ENCODE data around the gene MYG1.
"Not testable (repeated sequence)": the region's sequence is repeated elsewhere in the genome, so short reads cannot be mapped to it uniquely, and the experiment has no call there.

MYG1 gene

DNA sequence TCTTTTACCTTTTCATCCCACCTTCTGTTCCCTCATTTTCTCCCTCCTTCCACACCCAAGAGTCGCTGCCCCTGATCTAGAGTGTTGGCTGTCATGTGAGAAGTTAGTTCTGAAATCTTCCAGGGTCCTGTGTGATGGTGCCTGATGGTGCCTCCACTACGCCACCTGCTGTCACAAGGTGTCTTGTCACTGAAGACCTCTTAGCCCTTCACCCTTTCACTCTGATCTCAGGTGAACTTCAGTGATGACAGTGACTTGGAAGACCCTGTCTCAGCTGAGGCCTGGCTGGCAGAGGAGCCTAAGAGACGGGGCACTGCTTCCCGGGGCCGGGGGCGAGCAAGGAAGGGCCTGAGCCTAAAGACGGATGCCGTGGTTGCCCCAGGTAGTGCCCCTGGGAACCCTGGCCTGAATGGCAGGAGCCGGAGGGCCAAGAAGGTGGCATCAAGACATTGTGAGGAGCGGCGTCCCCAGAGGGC is 11.7 kb upstream of the MYG1 start:
- peak; percentile 75 for DNase-seq

DNA sequence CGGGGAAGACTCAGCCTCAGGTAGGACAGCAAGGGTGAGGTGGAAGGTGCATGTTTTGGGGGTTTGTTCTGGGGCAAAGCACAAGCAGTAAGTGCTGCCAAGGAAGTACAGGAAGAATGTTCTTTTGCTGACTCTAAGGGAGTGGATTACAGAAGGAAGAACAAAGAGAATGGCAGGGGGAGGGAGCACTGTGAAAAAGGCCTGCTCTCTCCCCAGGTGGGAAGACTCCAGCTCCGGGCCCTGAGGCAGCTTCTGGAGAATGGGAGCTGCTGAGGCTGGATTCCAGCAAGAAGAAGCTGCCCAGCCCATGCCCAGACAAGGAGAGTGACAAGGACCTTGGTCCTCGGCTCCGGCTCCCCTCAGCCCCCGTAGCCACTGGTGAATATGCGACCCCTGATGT is 11.2 kb upstream of the MYG1 start:
- DNase-seq = no peak

DNA sequence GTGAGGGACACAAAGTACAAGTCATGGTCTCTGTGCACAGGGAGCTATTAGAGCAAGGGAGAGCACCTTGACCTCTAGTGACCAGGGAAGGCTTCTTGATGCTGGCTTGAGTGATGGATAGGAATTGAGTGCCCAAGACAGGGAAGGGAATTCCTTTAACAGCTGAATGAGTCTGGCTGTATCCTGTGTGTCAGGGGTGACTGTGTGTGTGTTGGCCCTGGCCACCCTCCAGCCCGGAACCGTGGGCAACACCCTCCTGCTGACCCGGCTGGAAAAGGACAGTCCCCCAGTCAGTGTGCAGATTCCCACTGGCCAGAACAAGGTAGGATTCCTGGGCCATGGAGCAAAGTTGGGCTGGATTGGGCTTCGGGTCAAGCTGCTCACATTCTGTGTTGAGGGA is 9.6 kb upstream of the MYG1 start:
- no peak for DNase-seq

DNA sequence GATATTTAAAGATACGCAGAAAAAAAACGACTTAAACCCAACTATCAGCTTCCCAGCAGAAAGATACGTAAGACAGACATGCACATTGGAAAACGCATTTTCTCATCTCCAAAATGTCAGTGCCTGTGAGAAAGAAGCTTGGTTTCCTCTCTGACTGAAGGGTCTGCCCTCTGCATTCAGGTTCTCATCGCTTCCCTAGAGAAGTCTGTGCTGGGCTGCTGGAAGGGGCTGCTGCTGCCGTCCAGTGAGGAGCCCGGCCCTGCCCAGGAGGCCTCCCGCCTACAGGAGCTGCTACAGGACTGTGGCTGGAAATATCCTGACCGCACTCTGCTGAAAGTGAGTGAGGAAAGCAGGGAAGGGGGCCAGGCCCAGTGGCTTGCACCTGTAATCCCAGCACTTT is 8.8 kb upstream of the MYG1 start:
- peak; percentile 32 for DNase-seq

DNA sequence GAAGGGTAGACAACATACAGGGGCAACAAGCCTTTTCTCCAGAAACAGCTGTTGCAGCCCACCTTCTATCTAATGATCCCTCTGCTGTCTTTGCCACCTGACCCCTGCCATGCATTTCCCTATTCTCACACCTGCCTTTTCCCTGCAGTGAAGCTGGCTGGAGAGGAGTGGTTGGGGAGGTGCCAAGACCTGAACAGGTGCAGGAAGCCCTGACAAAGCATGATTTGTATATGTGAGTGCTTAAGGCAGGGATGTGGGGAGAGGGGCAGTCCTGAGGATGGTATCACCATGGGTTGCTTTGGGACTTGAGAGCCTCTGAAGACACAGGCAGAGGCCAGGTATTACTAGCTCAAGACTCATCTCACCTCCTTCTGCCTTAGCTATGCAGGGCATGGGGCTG is 7.1 kb upstream of the MYG1 start:
- no peak for DNase-seq

DNA sequence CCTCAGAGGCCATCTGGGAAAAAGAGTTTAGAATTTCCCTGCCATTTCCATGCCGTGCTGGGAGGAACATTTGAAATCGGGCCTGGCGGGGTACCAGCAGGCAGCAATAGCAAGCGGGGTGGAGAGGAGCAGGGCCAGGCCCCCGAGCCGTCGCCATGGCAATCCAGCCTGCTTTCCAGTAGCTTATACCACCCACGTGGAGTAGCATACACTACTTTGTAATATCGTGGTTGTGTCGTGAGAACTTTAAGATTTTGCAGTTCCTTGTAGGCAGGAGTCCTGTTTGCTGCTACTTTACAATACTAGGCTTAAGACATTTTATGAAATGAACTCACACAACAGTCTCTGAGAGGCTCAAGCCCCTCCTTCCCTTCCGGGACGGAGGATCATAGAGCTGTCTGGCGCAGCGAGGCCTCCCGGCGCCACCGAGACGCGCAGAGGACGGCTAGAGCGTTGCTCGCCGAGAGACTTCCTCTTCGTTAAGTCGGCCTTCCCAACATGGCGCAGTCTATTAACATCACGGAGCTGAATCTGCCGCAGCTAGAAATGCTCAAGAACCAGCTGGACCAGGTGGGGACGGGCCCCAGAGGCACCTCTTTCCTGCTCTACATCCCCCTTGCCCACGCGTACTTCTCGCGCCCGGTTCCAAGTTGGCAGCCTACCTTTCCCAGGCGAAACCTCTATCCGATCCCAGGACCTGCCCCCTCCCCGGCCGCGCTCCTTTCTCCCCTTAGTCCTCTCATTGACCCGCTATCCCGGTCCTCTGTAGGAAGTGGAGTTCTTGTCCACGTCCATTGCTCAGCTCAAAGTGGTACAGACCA is 4.2 kb upstream of the MYG1 start, which contains the start of gene PFDN5:
TSS of gene PFDN5 (plus strand) at position 473 of the 821 bp plus-strand sequence. CDS start at position 499, 26 bp downstream.
- peak; percentile 94 for DNase-seq

DNA sequence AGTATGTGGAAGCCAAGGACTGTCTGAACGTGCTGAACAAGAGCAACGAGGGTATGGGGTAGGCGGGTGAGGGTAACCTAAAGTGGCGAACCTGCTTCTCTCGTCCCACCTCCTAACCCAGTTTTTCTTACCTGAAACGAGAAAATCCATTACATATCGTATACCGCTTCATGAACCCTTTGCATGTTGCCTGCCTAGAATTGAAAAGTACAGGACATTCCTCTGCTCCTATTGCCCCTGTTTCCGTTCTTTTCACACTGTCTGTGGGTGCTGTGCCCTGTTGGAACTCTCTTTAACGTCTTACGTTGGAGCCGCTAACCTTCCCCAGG is 3.6 kb upstream of the MYG1 start:
- DNase-seq = no peak

DNA sequence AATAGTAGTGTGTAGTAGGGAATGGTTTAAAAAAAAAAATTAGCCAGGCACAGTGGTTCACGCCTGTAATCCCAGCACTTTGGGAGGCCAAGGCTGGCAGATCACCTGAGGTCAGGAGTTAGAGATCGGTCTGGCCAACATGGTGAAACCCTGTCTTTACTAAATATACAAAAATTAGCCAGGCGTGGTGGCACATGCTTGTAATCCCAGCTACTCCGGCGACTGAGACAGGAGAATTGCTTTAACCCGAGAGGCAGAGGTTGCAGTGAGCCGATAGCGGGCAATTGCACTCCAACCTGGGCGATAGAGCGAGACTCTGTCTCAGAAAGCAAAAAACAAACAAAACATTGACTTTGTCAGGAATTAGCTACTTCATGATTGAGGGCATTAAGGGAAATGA is 2.4 kb upstream of the MYG1 start:
- not testable (repeated sequence) for DNase-seq

DNA sequence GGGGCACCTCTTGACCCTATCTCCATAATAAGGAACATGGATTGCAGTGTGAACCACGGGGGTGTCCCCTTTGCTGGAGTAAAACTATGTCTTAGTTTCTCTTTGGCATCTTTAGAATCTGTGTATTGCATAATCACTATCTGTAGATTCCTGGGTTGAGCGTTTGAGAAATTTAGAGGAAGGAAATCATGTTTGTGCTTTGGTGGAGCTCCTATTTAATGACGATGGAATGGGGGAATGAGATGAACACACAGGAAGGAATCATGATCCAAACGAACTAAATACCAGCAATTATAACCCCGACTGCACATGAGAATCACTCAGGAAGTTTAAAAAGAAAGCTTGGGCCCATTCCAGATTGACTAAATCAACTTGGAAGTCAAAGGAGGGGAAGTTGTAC is 1.3 kb upstream of the MYG1 start:
- no peak for DNase-seq

DNA sequence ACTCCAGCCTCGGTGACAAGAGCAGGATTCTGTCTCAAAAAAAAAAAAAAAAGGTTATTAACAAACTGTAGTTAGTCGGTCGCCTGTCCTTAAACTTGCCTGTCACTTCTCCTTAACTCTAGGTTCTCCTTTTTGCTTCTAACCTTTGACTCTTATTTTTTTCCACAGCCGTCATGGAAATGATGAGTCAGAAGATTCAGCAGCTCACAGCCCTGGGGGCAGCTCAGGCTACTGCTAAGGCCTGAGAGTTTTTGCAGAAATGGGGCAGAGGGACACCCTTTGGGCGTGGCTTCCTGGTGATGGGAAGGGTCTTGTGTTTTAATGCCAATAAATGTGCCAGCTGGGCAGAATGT is 418 bp upstream of the MYG1 start:
- peak; percentile 64 for DNase-seq

DNA sequence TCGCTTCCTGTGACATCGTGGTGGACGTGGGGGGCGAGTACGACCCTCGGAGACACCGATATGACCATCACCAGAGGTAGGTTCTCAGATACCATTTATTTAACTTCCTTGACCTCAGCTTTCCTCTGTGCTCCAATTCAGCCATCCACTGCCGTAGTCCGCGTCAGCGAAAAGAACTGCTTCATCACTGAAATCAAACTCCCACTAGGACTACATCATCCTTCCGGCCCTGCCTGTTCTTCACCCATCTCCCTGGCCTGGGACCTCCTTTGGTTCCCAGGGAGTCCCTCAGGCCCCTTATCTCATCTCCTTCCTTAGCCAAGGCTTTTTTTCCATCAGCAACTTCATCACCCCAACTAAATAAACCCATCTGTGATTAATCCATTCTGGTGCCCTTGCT is 692 bp downstream of the MYG1 start:
- peak; percentile 41 for DNase-seq

DNA sequence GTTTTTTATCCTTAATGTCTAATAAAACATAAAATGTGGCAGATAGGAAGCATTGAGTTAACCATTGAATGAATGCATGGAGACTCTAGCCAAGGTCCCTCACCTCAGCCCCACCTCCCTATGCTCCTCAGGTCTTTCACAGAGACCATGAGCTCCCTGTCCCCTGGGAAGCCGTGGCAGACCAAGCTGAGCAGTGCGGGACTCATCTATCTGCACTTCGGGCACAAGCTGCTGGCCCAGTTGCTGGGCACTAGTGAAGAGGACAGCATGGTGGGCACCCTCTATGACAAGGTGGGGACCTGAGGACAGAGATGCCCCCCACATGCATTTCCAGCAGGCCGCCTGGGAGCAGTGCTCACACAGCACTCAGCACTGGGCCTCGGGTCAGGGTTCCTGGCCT is 3.4 kb downstream of the MYG1 start:
- DNase-seq = no peak

DNA sequence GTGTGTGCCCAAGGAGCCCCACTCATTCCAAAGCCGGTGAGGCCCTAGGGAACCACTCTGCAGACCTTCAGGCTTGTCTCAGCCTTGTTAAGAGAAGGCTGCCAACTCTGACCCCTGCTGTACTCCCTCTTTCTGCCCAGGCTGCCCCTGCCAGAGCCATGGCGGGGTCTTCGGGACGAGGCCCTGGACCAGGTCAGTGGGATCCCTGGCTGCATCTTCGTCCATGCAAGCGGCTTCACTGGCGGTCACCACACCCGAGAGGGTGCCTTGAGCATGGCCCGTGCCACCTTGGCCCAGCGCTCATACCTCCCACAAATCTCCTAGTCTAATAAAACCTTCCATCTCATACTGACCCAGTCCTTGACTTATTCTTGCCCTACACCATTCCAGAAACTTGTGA is 7.3 kb downstream of the MYG1 start:
- no peak for DNase-seq

DNA sequence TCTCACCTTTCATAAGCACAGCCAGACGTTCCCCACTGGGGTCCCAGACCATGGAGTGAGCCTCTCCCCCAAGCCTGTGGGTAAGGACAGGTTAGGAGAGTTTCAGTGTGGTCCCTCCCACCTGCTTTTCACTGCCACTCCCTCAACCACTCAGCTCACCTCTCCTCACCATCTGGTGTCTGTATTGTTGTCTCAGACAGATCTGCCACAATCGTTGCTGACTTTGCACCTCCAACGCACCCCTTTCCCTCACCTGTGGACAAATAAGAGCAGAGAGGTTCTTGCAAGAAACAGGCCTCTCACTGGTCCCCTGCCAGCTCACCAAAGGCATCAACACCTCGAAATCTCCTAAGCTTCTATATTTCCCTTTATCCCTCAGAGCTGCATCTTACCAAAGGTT is 8.8 kb downstream of the MYG1 start:
- no peak for DNase-seq

DNA sequence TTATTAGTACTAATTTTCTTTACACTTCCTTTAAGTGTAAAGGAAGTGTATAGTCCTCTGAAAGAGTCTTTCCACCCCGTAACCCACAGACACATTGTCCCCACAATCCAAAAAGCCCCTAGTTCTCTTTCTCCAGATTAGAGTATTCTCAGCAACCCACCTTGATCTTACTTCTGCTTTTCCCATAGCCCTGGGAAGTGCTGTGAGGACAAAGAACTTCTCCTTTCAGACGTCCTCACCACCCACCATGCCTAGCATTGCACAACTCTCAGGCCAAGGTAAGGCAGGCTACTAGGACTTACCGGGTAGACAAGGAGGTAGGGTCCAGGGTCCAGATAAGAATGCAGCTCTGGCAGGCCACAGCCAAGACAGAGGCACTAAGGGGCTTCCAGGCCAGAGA is 14.5 kb downstream of the MYG1 start:
- no peak for DNase-seq

DNA sequence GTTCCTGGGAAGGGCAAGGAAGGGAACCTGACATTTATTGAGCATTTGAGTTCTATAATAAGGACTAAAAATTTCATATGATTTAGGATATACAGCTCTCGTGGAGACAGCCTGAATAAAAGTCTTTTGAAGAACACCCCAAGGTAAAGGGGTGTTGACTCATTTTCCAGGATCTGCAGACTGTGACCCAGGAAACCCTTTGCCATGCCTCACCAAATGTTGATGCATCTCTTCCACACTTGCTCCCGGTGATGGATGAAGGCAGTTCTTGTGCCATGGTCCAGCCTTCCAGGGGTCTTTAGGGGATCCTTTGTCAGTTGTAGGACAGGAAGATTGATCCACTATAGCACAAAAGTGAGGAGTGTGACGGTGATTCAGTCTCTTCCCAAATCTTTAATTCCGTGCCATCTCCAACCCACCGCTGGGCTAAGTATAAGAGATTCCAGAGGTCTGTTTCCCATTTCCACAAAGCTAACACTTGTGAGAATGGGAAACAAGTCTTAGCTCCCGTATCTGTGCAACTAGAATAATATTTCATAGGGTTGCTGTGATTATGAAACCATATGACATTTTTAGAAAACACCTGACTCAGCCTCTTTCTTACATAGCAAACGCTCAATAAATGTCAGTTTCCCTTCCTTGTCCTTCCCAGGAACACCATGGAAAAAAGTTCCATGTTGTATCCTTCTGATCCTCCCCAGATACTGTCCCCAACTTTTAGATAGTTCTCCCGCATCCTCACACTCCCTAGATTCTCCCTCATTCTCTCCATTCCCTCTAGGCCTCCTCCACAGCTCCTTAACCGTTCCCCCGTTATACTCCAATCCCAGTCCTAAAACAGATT is 21.1 kb downstream of the MYG1 start:
- no peak for DNase-seq

DNA sequence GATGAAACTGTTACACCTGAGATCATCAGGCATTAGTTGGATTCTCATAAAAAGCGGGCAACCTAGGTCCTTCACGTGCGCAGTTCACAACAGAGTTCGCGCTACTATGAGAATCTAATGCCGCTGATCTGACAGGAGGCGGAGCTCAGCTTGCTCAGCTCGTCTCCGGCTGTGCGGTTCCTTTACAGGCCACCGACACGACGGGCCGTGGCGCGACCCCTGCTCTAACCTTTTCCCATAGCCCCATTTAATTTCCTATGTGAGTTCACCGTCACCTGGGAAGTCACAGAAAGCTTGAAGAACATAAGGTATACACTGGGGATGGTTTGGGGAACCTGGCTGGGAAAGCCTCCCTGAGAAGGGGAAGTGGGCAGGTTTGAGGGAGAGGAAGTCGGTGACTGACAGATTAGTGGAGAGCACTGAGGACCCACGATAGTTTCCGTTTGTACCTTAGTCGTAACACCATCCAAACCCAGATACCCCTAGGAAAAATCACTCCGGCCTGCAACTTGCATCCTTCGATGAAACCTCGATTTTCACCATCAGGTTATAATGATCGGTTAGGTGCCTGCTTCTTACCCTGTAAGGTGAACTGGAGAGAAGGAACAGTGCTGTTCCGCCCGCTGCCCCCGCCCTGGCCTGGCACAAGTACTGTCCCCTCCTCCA is 24.8 kb downstream of the MYG1 start:
- DNase-seq = peak; percentile 73

DNA sequence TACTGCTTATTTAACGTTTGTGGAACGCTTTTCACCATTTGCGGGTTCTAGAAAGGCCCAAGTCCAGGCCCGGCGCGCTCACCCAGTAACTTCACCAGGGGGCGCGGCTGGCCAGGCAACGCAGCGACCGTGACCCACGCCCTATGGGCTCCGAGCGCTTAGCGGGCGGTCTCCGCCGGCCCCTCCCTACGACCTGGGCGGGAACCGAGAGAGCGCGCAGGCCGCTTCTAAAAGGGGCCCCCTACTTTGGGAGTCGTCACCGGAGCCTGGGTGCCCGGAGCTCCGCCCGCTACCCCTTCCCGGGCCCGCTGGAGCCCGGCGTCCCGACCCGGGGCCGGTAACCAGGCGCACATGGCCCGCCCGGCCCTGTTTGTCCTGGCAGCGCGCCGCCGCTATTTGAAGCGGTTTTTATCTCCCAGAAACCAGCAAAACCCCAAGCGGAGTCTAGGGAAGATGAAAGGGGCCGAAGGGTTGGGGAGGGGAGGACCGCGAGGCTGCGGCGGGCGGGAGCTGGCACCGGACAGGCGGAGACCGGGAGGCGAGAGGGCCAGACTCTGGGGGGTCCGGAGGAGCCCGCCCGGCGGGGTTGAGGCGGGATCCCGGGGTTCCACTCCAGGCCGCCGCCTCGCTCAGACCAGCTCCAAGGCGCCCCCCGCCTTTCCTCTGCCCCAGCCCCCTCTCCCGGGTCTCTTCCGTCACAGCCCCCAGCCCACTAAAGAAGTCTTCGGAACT is 25.4 kb downstream of the MYG1 start:
- DNase-seq = peak; percentile 95

DNA sequence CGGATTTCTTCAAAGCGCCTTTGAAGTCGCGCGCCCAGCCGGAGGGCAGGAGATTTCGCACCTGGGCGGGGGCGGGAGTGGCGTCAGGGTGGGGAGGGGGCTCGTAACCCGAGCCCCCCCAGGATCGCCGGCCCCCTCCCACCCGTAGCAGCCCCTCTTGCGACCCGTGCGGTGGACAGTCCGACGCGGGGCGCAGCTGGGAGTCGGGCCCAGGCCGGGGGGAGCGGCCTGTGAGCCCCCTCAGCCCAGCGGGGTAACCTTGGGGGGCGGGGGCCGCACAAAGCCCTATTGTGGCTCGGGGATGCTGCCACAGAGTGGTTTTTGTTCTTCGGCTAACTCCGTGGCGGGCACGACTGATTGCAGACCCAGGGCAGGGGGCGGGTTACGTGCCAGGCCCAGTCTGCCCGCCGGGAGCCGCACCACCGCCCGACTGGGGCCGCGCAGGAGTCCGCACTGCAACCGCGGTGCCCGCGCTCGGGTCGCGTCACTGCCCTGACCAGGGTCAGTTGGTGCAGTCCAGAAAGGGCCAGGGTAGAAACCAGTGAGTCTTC is 26.1 kb downstream of the MYG1 start:
- peak; percentile 27 for DNase-seq

DNA sequence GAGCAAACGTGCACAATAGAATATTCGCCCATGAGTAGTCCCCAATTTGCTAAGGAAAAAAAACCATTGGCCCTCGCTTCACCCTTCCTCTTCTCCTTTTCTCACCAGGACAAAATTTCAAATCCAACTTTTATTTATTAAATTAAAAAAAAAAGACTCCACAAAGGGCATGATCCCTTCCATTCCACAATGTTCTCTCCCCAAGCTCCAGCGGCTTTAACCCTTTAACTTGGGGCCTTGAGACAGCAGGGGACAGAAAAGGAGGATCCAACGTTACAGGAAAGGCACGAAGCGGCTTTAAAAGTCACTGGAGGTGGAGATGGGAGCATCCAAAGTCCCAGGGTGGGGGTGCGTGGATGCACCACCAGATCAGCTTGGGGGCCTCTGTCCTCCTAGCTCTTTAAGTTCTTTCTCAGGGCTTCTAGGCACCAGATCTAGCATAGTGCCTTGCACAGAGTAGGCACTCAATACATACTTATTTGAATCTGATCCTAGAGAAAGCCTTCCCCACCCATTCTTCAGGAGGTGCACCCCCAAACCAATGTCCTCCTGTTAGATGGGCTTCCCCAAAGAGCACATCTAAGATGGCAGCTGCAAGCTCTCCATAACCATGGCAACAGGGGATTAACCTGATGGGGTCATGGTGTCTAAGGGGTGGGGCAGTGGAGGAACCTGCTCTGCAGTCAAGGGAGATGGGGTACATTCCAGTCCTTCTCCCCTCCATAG is 27.1 kb downstream of the MYG1 start:
- DNase-seq = no peak

DNA sequence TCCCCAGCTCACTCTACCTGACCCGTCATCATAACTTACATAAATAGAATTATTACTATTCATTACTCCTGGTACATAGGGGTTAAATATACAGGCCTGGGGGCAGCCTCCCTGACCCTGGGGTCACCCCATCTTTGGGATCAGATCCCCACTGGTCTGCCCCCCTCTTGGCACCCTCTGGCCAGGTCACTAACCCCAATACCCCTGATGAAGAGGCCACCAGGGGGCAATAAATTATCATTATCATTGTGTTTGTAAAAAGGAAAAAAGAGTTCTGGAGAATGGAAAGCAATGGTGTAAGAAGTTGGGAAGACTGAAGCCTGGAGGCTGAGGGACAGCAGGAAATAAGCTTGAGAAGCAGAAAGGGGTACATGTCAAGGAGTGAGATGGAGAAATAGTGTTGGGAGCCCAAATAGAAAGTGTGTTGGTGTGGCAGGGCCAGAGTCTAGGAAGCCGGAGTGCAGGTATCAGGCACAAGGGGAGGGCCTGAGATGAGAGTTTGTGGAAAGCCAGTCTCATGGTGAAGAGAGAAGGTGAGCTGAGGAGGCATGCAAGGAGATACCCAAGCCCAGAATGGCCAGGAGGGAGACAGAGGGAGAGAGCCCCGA is 28.0 kb downstream of the MYG1 start:
- no peak for DNase-seq

DNA sequence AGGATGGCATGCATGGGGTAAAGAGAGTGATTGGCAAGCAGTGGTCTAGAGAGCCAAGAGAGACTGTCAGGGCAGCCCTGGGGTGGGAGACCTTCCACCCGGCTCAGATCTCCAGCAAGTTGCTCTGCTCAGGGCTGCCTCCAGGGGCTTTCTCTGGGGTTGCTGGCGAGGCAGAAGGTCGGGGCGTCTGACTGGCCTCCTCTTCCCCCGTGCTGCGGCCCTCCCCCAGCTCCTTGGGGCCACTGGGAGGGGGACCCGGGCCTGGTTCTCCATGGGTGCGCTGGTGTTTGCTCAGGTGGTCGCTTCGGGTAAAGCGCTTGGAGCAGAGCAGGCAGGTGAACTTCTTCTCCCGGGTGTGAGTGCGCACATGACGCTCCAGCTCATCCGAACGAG is 28.5 kb downstream of the MYG1 start:
- DNase-seq = no peak
